ENCODE measurements around the gene NHS.

DNA sequence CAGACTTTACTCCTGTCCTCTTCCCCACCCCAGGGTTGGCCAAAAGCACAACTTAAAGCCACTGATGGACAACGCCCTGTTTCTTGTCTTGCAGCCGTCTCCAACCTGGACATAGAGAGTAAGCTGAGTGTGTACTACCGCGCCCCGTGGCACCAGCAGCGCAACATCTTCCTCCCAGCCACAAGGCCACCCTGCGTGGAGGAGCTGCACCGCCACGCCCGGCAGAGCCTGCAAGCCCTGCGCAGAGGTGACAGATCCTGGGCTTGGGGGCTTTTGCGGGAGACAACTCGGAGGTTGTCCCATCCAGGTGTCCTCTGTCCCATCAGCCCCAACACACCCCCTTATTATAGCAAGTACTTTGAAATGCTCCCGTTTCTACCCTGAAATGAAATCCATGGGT is 312.6 kb downstream of the NHS start:
- TF ChIP-seq, protein P1, sequence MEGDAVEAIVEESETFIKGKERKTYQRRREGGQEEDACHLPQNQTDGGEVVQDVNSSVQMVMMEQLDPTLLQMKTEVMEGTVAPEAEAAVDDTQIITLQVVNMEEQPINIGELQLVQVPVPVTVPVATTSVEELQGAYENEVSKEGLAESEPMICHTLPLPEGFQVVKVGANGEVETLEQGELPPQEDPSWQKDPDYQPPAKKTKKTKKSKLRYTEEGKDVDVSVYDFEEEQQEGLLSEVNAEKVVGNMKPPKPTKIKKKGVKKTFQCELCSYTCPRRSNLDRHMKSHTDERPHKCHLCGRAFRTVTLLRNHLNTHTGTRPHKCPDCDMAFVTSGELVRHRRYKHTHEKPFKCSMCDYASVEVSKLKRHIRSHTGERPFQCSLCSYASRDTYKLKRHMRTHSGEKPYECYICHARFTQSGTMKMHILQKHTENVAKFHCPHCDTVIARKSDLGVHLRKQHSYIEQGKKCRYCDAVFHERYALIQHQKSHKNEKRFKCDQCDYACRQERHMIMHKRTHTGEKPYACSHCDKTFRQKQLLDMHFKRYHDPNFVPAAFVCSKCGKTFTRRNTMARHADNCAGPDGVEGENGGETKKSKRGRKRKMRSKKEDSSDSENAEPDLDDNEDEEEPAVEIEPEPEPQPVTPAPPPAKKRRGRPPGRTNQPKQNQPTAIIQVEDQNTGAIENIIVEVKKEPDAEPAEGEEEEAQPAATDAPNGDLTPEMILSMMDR (IDR thresholded peaks at IDR 0.05; ENCODE audit: low read length) = no peak
- TF ChIP-seq EZH2 (IDR thresholded peaks at IDR 0.05; ENCODE audit: borderline replicate concordance, low read length) = no peak

All from OCI-LY1 (cell line).